Heart left ventricle (tissue), 16 donors: ENCODE measurements around the gene ZNF784. TPM values are rescaled to one million over a fixed set of nuclear protein-coding genes. Genes with fewer than 3 reads are reported as not detected.

Source experiments
- ATAC-seq, 4 donors: fragments of 200-7000 bp; cut with Tn5 transposase; one replicate each; pipeline ENCODE4 v1.9.1; 2020 to 2022; ENCODE audit warnings: moderate library complexity in 4 of 4, mild to moderate bottlenecking in 3 of 4, moderate number of reproducible peaks in 1 of 4
- DNase-seq, 5 donors: peaks; one replicate each; pipeline ENCODE4 v3.0.0-alpha.2; 2020
- H3K27ac ChIP-seq, 12 donors: fragments of 200-600 bp; sonication (generic) in 4 of 12; one replicate each; pipeline versions ENCODE4 v1.5.0 to v1.8.0; 2016 to 2022; ENCODE audit warnings: mild to moderate bottlenecking in 2 of 12
- H3K27me3 ChIP-seq, 9 donors: fragments of 200-600 bp; sonication (generic) in 2 of 9; one replicate each; pipeline versions ENCODE4 v1.5.1 to v1.8.0; 2016 to 2022; ENCODE audit warnings: mild to moderate bottlenecking in 3 of 9
- H3K36me3 ChIP-seq, 9 donors: fragments of 200-600 bp; sonication (generic) in 2 of 9; one replicate each; pipeline versions ENCODE4 v1.5.0 to v1.8.0; 2018 to 2022; ENCODE audit warnings: mild to moderate bottlenecking in 2 of 9
- H3K4me1 ChIP-seq, 12 donors: fragments of 200-600 bp; sonication (generic) in 4 of 12; one replicate each; pipeline versions ENCODE4 v1.5.0 to v1.8.0; 2016 to 2022; ENCODE audit warnings: mild to moderate bottlenecking in 3 of 12
- H3K4me3 ChIP-seq, 12 donors: fragments of 200-600 bp; sonication (generic) in 4 of 12; one replicate each; pipeline versions ENCODE4 v1.5.0 to v1.8.0; 2017 to 2022; ENCODE audit warnings: mild to moderate bottlenecking in 9 of 12, moderate library complexity in 4 of 12
- H3K9me3 ChIP-seq, 12 donors: fragments of 200-600 bp; sonication (generic) in 4 of 12; one replicate each; pipeline versions ENCODE4 v1.5.0 to v1.8.0; 2016 to 2022; ENCODE audit warnings: mild to moderate bottlenecking in 1 of 12
- CTCF ChIP-seq, 12 donors: fragments of 200-600 bp; sonication (generic) in 4 of 12; IDR thresholded peaks; one replicate each; pipeline versions ENCODE4 v1.5.0 to v1.8.0; 2018 to 2022; ENCODE audit warnings: antibody characterized with exemption in 12 of 12, mild to moderate bottlenecking in 5 of 12
- POLR2A ChIP-seq, 2 donors: fragments of 450-650 bp; IDR thresholded peaks; one replicate each; pipeline ENCODE4 v1.6.1; 2017; ENCODE audit warnings: antibody characterized with exemption in 2 of 2, mild to moderate bottlenecking in 2 of 2, moderate library complexity in 2 of 2
- WGBS, 4 donors: extraction: QIAGEN DNeasy Blood & Tissue Kit in 2 of 4; methylation state at CpG; one replicate each; pipeline versions ENCODE4 v1.1.5 to v1.1.7; 2013 to 2018; 5-methylcytosine and 5-hydroxymethylcytosine counted together
- intact Hi-C, 10 donors: fragments of 100-400 bp; cut with DNase I; formaldehyde crosslinking; loops; one replicate each; pipeline versions ENCODE4 v1.11.1 to v1.14.2; 2022
- polyA plus RNA-seq, 2 donors: library from polyadenylated mRNA; stranded (reverse); fragments of 200-250 nt; gene quantifications; one replicate each; pipeline ENCODE4 v1.2.3, GENCODE V29; 2013
- total RNA-seq, 9 donors: library from RNA; depleted of rRNA in 2 of 9; stranded (reverse); fragments of >200 nt in 2 of 9; fragmentation: NEBNext Ultra II Directional in 3 of 9; extraction: Animal tissue kit (Norgen Biotek cat#: 25700) in 3 of 9; gene quantifications; one replicate each; pipeline versions ENCODE4 v1.1.0 to v1.2.4, GENCODE V29; 2016 to 2023
- donor health status: ischemic (EF 13 %, LVEDD 7.1; RV severe dilation, severe dysfunction).
- donor health status: healthy with polysubstance abuse.
- donor health status: DM: no; HTN: yes; CAD: no.
- donor health status: DM: no; HTN: no; CAD: no.
- donor health status: ischemic (EF 25% LVEDD 6.9; RV normal size, moderate dysfunction).
- donor health status: ischemic (EF 25% LVEDD 5.7; RV mildly dilated, moderate dysfunction).
- donor health status: healthy.
- donor health status: DM: yes; HTN: yes; CAD: no.
- donor health status: ischemic (EF 35%, LVEDD 5.7; RV mildly dilated, moderate dysfunction).
- donor health status: nonischemic (EF 11% LVEDD 7.7; RV severe dilation, severe dysfunction).
- donor health status: DM: yes; HTN: yes; CAD: no.
- donor health status: PGD.
- donor health status: ischemic (EF 29% LVEDD 5.4; RV normal size, mild dysfunction).
- donor health status: nonischemic (EF 23%, LVEDD 6.1; RV moderate dilation, normal function).

The ZNF784 gene
- total and polyA plus RNA-seq, 11 donors: 6.7 to 15.8 (median 9.2) TPM

- H3K4me1 ChIP-seq: peaks cover 12 to 62% (median 48%) of the 10 kb centered on the region in 12 donors
- intact Hi-C loops: no loop called here
- no peak for ATAC-seq
These were observed 32.8 kb upstream of the ZNF784 start for GRCh38 chr19:55656988-55657747.

GRCh38 chr19:55656552-55656951, 32.2 kb upstream of the ZNF784 start:
- TF ChIP-seq POLR2A (IDR thresholded peaks at IDR 0.05) (no peak), CTCF (IDR thresholded peaks at IDR 0.05) (no peak)
- Histone ChIP-seq H3K36me3 (peaks cover 0 to 31% (median 25%) of the 10 kb centered on the region in 9 donors), H3K9me3 (no peaks in the 10 kb centered on the region), H3K4me1 (peaks cover 12 to 62% (median 48%) of the 10 kb centered on the region in 12 donors), H3K4me3 (peak overlapping the region in 11 of 12 donors; percentile 66 to 99 (median 94)), H3K27ac (peak overlapping the region in 1 of 12 donors; percentile 97), H3K27me3 (no peaks in the 10 kb centered on the region)
- DNase-seq (no peak), ATAC-seq (no peak)
- 51 to 59% (median 57%) methylated on average over 7 of the region's 7 CpGs for WGBS, 4 donors
- intact Hi-C loops: no loop called here

More at GRCh38 chr19:55656988-55657747, 32.8 kb upstream of the ZNF784 start:
- Histone ChIP-seq H3K27ac (no peak overlapping the region), H3K4me3 (peak overlapping the region in 9 of 12 donors; percentile 17 to 99 (median 90)), H3K36me3 (peaks cover 0 to 37% (median 31%) of the 10 kb centered on the region in 9 donors), H3K9me3 (no peaks in the 10 kb centered on the region), H3K27me3 (no peaks in the 10 kb centered on the region)
- no peak for DNase-seq
- TF ChIP-seq CTCF (IDR thresholded peaks at IDR 0.05) (no peak), POLR2A (IDR thresholded peaks at IDR 0.05) (no peak)
- WGBS, 4 donors: 38 to 45% (median 42%) methylated on average over 18 of the region's 18 CpGs

- H3K4me3 ChIP-seq: peak overlapping the region; percentile 66 to 99 (median 95)
- TF ChIP-seq POLR2A (IDR thresholded peaks at IDR 0.05) (no peak), CTCF (IDR thresholded peaks at IDR 0.05) (no peak)
- ATAC-seq (no peak), DNase-seq (no peak)
- H3K9me3 ChIP-seq: no peaks in the 10 kb centered on the region
- peak overlapping the region; percentile 94 to 100 (median 99) for H3K27ac ChIP-seq
- H3K27me3 ChIP-seq: no peaks in the 10 kb centered on the region
- intact Hi-C loops: loop anchor here in 1 of 10 donors (2.0 kb wide), 1 partner anchor 19 kb away; the partner anchor contains the start of gene EPN1
- peaks cover 12 to 56% (median 48%) of the 10 kb centered on the region in 12 donors for H3K4me1 ChIP-seq
- 0 to 3% (median 1%) methylated on average over 19 of the region's 19 CpGs for WGBS, 4 donors
- H3K36me3 ChIP-seq: peaks cover 0 to 24% (median 16%) of the 10 kb centered on the region in 9 donors
These were observed 31.3 kb upstream of the ZNF784 start for GRCh38 chr19:55655648-55656040.
